Stimulated activated CD4-positive, alpha-beta T cell treated with anti-CD3 and anti-CD28 coated beads, Interleukin-12 subunit alpha, Interleukin-12 subunit beta, amount 100 ng/mL, for 4 hours (primary cell): ENCODE results near the gene EVI5.
A peak's percentile ranks its signal among the peaks of the same experiment; 100 is the strongest.
"Not testable (repeated sequence)": the region's sequence is repeated elsewhere in the genome, so short reads cannot be mapped to it uniquely, and the experiment has no call there.

Source experiments
- DNase-seq: peaks from one replicate; pipeline ENCODE4 v3.0.0-alpha.2; 2020

The EVI5 gene

DNA sequence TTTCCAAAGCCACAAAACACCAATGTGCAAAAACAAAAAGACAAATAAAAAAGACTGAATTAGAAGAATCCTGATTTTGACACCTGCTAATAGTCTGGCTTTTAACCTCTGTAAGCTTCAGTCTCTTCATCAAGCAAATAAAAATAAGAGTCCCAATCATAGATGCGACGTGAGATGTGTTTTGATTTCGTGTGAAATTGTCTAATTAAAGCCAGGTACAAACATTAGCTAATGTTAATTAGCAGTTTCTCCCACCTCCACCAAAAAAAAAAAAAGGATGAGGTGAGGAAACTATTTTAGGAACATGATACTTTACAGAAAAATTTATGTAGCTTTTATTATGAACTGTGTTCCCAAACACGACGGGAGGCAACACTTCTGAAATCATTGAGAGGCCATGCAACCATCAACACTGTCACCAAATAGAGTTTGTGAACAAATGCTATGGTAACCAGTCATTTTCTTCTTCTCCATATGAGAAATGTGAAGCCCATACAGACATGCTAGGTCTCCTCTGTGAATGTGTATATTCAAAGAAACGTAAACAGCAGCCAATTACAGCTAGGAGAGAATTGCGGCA, 6.7 kb upstream of the EVI5 start:
- DNase-seq: no peak

DNA sequence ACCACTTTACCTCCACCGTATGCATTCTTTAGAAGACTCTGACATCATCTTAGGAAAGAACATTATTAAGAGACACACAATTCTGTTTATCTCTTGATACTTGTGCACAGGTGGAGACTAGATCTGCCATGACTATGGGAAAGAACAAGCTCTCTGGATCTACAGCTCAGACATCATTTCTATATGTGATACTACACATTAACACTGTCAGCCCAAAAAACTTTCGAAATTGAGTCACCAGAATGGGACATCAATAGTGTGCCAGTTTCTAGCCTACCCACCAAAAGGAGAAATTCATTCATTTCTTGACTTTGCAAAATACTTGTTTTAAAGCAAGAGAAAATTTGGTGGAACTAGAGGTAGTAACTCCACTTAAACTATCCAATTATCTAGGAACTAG, 6.0 kb upstream of the EVI5 start:
- no peak for DNase-seq

DNA sequence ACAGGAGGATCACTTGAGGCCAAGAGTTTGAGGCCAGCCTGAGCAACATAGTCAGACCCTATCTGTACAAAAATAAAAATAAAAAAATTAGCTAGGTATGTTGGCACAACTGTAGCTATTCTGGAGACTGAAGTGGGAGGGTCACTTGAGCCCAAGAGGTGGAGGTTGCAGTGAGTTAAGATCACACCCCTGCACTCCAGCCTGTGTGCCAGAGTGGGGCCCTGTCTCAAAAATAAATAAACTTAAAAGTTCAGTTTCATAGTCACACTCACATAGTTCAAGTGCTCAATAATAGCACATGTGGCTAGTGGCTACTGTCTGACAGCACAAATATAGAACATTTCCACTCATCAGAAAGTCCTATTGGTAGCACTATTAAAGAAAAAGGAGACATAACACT, 5.2 kb upstream of the EVI5 start:
- no peak for DNase-seq

DNA sequence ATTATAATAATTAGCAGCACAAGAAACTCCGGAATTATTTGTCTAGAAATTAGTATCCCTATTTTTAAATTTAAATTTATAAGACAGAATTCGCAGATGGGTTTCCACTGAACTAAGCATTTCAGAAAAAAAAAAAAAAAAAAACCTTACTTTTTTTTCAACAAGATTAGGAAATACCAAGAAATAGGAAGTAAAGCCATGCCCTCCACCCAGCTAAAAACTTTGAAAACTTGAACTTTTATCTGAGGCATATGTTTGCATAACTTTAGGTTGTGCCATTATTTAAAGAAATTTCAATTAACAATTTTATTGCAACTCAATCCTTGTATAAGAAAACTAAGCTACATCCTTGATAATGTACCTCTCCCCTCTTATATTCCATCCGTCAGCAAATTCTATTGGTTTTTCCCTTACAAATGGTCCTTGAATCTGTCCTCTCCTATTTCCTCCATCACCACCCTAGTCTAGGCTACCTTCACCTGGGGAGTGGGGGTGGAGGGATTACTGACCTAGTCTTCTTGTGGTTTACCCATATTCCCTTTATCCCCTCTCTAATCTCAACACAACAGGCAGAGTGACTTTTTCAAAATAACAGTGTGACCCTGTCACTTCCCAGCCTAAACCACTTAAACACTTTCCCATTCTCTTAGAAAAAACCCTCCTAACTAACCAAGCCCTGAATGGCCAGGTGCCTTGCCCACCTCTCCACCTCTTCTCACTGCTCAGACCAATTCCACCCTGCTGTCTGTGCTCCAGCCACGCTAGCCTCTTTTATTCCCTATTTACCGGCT, 1.4 kb upstream of the EVI5 start:
- no peak for DNase-seq

DNA sequence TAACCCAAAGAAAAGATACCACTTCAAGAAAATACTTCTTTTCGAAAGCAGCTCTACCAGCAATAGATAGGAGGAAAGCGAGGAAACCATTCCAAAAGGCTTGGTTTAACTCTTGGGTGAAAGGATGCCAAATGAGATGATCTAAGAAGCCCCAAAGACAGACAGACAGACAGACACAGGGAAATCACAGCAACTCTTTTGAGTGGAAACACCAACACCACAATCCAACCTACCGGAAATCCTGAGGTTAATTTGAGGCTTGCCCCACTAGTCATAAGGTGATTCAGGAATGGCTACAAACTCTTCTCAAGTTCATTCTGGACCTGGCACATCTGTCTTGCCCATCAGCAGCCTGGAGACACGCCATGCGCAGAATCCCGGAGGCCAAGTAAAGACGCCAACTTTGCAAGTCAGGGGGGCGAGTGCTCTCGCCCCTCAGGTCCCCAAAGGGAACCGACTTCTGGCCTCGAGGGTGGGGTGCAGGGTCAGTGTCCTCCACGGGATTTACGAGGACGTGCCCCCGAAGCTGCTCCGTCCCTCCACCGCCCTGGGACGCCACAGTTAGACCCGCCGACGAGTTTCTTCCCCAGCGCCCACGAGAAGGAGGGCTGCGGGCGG, 778 bp downstream of the EVI5 start:
- DNase-seq: no peak

DNA sequence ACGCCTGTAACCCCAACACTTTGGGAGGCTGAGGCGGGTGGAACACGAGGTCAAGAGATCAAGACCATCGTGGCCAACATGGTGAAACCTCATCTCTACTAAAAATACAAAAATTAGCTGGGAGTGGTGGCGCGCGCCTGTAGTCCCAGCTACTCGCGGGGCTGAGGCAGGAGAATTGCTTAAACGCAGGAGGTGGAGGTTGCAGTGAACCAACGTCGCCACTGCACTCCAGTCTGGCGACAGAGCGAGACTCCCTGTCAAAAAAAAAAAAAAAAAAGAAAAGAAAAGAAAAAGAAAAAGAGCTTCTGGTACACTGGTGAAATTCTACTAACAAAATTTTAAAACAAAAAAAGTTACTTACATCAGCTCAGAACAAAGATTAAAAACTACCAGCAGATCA, 1.4 kb downstream of the EVI5 start:
- not testable (repeated sequence) for DNase-seq

DNA sequence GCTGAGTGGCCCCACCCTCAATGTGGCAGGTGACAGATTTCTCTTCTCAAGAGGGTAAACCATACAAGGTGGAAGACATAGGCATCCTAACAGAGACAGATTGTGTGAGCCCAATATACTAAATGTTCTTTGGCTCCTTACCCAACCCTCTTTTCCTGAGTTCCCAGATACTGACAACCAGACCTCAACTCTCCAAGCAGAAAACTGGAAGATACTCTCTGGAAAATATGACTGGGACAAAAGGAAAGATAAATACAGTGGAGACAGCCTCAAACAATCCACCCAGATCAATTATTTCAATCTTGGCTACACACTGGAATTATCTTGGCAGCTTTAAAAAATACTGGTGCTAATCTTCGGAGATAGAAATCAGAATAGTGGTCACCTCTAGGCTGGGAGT, 6.5 kb downstream of the EVI5 start:
- no peak for DNase-seq

DNA sequence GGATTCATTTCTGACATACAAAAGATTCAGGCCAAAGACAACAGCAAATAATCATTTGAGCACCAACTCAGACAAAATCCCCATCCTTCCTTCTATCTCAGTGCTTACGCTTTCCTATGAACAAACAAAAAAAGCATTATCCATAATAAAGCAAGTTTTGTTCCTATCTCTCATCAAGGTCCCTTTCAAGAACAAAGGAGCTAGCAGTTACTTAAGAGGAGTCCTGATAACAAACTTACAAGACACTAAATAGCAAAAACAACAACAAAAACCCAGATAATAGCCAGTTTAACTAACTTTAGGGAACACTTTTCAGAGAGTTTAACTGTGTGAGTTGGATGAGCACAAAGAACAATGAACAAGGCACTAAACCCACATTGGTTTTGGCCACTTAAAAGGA, 10.5 kb downstream of the EVI5 start:
- DNase-seq: no peak

DNA sequence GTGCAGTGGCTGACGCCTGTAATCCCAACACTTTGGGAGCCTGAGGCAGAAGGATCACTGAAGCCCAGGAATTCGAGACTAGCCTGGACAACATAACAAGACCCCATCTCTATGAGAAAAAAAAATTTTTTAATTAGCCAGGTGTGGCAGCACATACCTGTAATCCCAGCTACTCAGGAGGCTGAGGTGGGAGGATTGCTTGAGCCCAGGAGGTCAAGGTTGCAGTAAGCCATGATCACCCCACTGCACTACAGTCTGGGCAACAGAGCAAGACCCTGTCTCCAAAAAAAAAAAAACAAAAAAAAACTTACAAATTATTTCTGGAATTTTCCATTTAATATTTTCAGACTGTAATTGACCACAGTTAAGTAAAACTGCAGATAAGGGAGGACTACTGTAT, 11.2 kb downstream of the EVI5 start:
- not testable (repeated sequence) for DNase-seq

DNA sequence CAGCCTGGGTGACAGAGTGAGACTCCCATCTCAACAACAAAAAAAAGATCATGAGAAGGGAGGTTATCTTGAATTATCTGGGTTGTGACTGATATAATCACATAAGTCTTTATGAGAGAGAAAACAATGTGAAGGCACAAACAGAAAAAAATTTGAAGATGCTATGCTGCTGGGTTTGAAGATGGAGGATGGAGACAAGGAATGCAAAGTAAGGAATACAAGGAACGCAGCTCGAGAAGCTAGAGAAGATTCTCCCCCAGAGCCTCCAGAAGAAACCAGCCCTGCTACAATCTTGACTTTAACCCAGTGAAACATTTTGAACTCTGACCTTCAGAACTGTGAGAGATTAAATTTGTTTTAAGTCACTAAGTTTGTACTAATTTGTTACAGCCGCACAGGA, 15.1 kb downstream of the EVI5 start:
- DNase-seq: no peak

DNA sequence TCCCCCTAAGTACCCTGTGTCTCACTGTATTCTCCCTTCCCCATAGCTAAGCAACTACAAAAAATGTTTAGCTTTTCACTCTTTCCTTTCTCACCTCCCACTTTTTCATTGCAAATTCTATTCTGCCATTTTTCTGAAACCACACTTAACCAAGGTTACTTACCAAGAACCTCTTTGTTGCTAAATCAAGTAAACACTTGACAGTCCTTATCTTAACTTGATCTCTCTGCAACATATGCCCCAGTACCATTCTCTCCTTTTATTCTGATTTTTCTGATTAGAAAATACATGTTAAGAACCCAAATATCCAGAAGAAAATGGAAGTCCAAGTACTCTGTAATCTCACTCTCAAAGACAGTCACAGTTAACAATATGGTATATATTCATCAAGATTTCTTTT, 16.0 kb downstream of the EVI5 start:
- no peak for DNase-seq

DNA sequence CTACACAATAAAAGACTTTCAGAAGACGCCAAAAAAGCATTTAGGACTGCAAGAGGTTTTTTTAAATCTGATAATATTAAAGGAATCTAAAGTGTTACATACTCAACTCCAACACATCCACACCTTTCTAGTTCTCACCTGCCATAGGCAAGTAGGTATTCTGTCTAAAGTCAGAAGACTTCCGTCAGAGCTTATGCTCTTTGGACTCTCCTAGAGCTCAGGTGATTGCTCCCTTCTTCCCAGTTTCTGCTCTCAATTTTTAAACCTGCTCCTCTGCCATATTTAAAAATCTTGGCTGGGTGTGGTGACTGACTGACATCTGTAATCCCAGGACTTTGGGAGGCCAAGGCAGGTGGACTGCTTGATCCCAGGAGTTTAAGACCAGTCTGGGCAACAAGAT, 16.6 kb downstream of the EVI5 start:
- DNase-seq: no peak

DNA sequence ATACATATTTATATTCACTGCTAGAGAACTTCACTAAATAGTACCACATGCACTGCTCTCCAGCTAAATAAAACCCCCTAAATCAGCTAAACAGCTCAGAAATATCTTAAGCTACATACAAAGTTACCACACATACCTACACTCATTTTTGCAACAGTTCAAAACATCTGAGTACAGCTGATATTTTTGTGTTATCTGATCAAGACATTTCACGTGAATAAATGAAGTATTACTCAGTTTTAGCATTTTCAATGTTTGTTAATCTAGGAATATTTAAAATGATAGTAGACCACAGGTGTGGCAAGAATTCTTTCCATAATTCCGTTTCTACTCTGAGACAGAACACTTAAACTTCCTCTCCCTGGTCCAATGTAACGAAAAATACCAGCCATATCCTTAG, 20.8 kb downstream of the EVI5 start:
- no peak for DNase-seq

DNA sequence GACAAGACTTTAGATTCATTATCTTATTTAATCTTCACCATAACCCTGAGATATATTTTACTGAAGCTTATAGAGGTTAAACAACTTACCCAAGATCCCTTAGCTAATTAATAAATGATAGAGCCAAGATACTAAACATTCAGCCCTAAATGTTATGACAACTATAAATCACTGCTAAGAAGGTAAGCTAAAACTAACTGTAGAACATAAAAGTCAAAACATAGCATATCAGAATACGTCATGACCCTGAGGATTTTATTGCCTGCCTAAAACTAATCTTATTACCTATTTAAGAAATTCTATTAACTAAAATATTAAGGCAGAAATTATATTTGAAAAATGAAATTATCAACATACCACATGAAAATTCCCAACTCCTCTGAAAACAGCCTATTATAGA, 22.6 kb downstream of the EVI5 start:
- no peak for DNase-seq

DNA sequence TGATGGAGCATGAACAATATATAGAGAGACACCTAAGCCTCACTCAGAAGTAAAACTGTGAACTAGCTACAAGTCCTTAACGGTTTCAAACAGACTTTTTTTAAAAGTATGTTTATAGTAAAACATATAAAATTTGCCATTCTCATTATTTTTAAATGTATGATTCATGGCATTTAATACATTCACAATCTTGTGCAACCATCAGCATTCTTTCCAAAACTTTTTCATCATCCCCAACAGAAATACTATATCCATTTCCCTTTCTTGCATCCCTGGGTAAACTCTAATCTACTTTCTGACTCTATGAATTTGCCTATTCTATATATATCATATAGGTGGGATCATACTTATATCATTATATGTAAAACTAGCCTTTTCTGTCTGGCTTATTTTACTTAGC, 25.5 kb downstream of the EVI5 start:
- DNase-seq: no peak

DNA sequence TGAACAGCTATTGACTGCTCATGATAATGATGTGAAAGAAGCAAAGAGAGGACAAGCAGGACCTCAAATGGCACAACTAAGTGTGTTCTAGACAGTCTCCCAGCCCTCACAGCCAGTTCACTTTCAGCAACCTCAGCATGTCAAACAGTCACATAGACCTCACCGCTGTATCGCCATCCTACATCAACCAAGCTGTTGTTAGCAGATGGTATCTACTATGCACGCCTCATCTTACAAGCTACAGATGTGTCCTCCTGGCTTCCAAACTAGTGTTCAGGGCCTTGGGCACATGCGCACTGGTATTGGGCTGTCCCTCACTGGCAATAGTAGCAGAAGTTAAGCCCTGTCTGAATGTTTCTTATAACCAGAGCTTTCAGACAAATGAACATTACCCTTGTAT, 28.4 kb downstream of the EVI5 start:
- DNase-seq: no peak

DNA sequence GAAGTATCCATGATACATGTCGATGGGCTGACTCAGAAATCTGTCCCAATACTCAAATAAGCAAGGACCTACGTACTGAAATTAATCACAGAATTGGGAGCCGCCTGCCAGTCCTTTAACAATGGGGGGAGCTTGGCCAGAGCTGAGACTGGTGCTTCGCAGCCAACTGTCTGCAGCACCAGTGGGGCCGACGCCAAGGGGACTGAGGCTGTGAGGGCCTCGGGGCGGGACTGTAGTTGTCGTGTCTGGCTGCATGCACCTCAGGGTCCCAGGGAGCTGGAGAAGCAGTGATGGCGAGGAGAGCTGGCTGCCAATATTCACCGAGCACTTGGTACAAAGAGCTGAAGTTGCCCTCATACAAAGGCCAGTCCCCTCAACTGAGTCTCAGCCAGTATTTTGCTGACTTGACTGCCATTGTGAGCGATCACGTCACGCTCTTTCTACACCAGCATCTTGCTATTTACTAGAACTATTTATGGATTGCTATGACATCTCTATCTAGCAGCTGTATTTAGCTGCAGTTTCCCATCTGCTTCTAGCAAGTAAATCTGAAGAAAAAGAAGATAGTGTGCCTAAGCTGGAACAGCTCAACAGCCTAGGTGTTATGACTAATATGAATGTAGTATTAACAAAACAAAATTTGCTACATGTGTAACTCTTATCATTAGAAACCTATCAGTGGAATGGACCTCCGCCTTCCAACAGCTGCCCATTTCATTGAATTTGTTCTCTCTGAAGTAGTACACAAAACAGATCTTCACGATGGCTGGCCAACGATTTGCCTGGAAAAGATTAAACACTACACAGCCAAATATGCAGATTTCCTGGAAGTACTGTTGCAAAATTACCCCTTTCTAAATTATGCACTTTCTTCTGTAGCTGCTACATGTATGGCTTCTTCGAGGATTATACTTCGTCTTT, 29.1 kb downstream of the EVI5 start:
- no peak for DNase-seq

DNA sequence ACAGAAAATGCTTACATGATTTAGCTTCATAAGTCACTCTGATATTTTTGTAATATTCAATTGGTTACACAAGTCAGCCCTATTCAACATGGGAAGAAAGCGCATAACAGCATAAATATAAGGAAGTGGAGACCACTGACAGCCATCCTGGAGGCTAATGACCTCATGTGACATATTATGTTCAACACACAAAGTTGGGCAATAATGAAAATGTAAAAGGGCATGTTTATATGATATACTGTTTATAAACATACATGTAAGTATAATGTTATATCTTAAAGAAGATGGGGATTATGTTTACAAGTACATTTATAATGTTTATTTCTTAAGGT, 30.2 kb downstream of the EVI5 start:
- DNase-seq: no peak

DNA sequence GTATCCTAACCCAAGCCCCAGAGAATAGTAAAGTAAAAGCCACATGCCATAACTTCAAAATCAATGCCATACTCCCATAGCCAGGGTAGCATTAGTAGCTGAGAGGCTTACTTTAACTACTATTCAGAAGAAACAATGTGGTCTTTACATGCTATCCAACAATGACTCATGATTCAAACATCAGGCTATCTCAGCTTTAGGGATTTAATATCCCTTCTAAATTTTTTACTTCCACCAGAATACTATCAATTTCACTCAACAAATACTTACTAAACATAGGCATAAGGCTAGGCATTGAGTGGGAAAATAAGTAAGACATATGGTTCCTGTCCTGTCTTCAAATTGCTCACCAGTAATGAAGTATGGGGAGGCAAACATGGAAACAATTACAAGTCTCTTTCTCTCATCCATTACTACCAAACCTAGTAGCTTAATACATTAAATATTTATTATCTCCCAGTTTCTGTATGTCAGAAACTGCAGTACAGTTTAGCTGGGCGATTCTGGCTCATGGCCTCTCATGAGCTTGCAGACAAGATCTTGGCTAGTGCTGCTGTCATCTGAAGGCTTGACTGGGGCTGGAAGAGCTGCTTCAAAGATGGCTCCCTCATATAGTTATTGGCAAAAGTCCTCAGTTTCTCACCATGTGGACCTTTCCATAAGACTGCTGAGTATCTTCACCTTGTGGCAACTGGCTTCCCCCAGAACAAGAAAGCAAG, 30.7 kb downstream of the EVI5 start:
- DNase-seq: no peak

DNA sequence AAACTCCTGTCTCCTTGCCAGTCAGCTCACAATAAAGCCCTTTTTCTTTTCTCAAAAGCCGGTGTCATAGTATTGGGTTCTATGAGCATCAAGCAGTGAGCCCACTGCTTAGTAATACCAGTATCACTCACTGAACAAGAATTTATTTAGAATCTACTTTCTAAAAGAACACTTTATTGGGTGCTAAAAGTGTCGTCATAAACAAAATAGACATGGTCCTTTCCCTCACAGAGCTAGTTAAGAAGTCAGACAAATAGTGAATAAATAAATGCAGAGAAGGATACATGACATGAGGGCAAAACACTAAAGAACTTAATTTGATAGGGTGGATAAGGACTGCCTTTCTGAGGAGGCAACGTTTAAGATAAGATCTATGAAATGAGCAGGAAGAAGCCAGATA, 32.2 kb downstream of the EVI5 start:
- DNase-seq: no peak

DNA sequence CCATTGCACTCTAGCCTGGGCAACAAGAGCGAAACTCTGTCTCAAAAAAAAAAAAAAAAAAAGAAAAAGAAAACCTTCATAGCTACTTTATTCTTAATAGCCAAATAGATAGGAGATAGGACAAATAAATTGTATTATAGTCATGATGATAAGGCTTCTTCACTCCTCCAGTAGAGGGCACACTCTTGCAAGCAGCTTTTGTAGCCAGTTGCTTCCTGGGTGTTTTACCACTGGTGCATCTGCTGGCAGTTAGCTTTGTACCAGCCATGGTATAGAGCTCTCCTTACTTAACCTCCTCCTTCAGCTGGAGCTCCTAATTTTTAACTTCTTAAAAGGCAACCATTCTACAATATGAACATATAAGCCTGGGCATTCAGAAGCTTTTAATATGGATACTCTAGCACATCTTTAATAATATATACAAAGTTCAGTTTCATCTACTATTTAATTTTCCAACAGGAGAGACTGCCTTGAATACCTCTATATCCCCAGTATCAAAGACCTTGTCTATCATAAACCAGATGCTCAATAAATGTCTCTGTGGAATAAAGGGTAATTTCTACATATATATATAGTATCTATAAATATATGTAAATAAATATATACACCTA, 35.8 kb downstream of the EVI5 start:
- peak; percentile 10 for DNase-seq

DNA sequence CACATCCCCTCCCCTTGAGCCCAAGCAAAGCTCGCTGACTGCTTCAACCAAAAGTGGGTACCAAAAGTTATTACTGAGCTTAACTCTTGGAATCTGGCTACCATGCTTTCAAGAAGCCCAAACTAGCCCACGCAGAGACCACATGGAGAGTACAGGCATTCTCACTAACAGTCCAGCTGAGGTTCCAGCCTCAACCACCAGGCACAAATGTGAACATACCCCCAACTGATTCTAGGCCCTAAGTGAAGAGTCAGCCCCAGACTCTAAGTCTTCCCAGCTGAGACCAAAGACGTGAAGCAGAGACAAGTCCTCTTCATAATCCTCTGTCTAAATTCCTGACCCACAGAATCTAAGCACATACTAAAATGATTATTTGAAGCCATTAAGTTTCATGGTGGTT, 36.8 kb downstream of the EVI5 start:
- no peak for DNase-seq

DNA sequence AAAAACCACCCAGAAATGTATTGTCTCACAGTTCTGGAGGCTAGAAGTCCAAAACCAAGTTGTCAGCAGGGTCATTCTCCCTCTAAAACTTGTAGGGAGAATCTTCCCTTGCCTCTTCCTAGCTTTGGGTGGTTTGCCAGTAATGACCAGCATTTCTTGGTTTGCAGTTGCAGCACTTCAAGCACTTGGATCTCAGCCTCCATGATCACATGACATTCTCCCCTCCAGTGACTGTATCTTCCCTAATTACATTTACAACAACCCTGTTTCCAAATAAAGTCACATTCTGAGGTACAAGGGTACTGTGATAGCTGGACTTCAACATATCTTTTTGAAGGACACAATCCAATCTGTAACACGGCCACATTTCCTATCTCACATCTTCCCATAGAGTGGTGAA, 37.2 kb downstream of the EVI5 start:
- no peak for DNase-seq
